ENCODE measurements around the gene RYR3. TPM values are rescaled to one million over a fixed set of nuclear protein-coding genes. Genes with fewer than 3 reads are reported as not detected.

Gene RYR3
- total RNA-seq, 1 donor = not detected

GRCh38 chr15:33623010-33623409 is 312.2 kb downstream of the RYR3 start:
- no peak for DNase-seq (ENCODE audit: low read depth)
- no peak for TF ChIP-seq CTCF (IDR thresholded peaks at IDR 0.05; ENCODE audit: insufficient read depth, low read depth, low read length)
- no peak overlapping the region for H3K4me3 ChIP-seq (ENCODE audit: low read depth, low read length)

GRCh38 chr15:33624439-33624838 is 313.7 kb downstream of the RYR3 start:
- no peak for DNase-seq (ENCODE audit: low read depth)
- H3K4me3 ChIP-seq (ENCODE audit: low read depth, low read length) = no peak overlapping the region
- no peak for TF ChIP-seq CTCF (IDR thresholded peaks at IDR 0.05; ENCODE audit: insufficient read depth, low read depth, low read length)

- no peak overlapping the region for H3K4me3 ChIP-seq (ENCODE audit: low read depth, low read length)
- no peak for DNase-seq (ENCODE audit: low read depth)
- no peak for TF ChIP-seq CTCF (IDR thresholded peaks at IDR 0.05; ENCODE audit: insufficient read depth, low read depth, low read length)
These were observed 318.9 kb downstream of the RYR3 start for GRCh38 chr15:33629647-33630046.

GRCh38 chr15:33636234-33636633 is 325.5 kb downstream of the RYR3 start:
- no peak overlapping the region for H3K4me3 ChIP-seq (ENCODE audit: low read depth, low read length)
- no peak for TF ChIP-seq CTCF (IDR thresholded peaks at IDR 0.05; ENCODE audit: insufficient read depth, low read depth, low read length)

GRCh38 chr15:33636958-33637357 is 326.2 kb downstream of the RYR3 start:
- H3K4me3 ChIP-seq (ENCODE audit: low read depth, low read length) = no peak overlapping the region
- no peak for TF ChIP-seq CTCF (IDR thresholded peaks at IDR 0.05; ENCODE audit: insufficient read depth, low read depth, low read length)
- no peak for DNase-seq (ENCODE audit: low read depth)

More at GRCh38 chr15:33636234-33636633, 325.5 kb downstream of the RYR3 start:
- no peak for DNase-seq (ENCODE audit: low read depth)

- no peak overlapping the region for H3K4me3 ChIP-seq (ENCODE audit: low read depth, low read length)
- no peak for DNase-seq (ENCODE audit: low read depth)
- no peak for TF ChIP-seq CTCF (IDR thresholded peaks at IDR 0.05; ENCODE audit: insufficient read depth, low read depth, low read length)
These were observed 327.7 kb downstream of the RYR3 start for GRCh38 chr15:33638453-33638852.

- no peak overlapping the region for H3K4me3 ChIP-seq (ENCODE audit: low read depth, low read length)
- no peak for TF ChIP-seq CTCF (IDR thresholded peaks at IDR 0.05; ENCODE audit: insufficient read depth, low read depth, low read length)
- DNase-seq (ENCODE audit: low read depth) = no peak
These were observed 328.3 kb downstream of the RYR3 start for GRCh38 chr15:33639051-33639450.

Measured in fibroblast of villous mesenchyme (primary cell).